Measurements from ENCODE around the gene SCYL3. TPM values are rescaled to one million over a fixed set of nuclear protein-coding genes. Genes with fewer than 3 reads are reported as not detected.
"Not testable (repeated sequence)": the region's sequence is repeated elsewhere in the genome, so short reads cannot be mapped to it uniquely, and the experiment has no call there.

SCYL3 gene
- total RNA-seq, 1 experiment from 2014 or later, result 6.0 TPM

GRCh38 chr1:169816617-169817016 lies 77.1 kb downstream of the SCYL3 start:
- DNase-seq (ENCODE audit: low spot score), result no peak

- no peak for DNase-seq (ENCODE audit: low spot score)
These were observed 79.4 kb downstream of the SCYL3 start for GRCh38 chr1:169814265-169814664.

DNA sequence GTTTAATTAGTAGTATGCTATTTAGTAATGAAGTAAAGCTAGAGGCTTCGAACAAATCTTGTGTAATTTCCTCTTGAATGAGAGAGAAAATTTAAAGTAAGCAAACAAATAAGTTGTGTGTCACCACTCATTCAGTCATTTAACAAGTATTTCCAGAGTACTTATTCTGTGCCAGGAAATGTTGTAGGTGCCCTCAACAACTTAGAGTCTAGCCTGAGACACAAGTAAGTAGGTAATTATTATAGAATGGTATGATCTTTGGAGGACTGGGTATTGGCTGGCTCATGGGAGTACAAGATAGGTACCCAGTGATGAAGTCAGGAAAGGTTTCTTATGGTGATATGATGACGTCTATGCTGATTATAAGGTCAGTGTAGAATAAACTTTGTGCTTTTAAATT lies 81.6 kb downstream of the SCYL3 start:
- DNase-seq (ENCODE audit: low spot score), result no peak

DNA sequence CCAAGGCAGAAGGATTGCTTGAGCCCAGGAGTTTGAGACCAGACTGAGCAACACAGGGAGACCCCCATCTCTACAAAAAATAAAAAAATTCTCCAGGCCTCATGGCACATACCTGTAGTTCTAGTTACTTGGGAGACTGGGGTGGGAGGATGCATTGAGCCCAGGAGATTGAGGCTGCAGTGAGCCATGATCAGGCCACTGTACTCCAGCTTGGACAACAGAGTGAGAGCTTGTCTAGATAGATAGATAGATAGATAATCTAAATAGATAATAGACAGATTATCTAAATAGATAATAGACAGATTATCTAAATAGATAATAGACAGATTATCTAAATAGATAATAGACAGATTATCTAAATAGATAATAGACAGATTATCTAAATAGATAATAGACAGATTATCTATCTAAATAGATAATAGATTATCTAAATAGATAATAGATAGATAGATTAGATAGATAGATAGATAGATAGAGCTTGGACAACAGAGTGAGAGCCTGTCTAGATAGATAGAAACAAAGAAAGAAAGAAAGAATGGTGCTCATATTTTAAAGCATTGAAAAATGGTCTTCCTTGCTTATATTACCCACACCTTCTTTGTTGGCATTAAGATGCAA lies 82.2 kb downstream of the SCYL3 start:
- not testable (repeated sequence) for DNase-seq (ENCODE audit: low spot score)

DNA sequence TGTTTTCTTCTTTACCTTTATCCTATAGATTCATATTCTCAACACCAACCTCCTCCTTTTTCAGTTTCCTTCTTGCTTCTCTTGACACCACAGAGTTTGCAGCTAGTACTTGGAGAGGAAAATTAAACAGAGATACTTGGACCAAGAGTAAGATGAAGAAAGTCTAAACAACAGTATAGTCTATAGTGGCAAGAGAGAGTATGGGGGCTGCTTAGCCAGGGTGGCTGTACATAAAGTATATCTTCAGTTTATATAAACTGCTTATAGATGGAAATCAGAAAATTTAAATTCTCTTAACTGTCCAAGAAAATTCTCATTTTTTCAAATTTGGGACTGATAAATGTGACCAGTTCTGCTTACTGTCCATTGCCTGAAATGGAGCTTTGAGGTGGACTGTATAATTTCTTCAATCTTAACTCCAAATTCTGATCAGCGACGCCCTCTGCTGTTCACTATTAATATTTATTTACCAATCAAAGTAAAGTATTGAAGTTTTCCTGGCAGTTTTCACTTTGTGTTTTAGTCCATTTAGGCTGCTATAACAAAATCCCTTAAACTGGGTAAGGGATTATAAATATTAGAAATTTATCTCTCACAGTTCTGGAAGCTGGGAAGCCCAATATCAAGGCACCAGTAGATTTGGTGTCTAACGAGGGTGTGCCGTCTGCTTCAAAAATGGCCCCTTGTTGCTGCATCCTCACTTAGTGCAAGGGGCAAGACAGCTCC lies 84.2 kb downstream of the SCYL3 start:
- peak; percentile 18 for DNase-seq (ENCODE audit: low spot score)

- no peak for DNase-seq (ENCODE audit: low spot score)
These were observed 88.8 kb downstream of the SCYL3 start for GRCh38 chr1:169804941-169805340.

GRCh38 chr1:169802888-169803287 lies 90.8 kb downstream of the SCYL3 start:
- DNase-seq (ENCODE audit: low spot score), result no peak

Other genes starting within 250 kb of the SCYL3 start
- gene SELL, start 182.3 kb downstream of the SCYL3 start, total RNA-seq (2014; rRNA removed; shearing (Covaris generic)), result 5.0 and 5.1 TPM in 2 replicates
- gene SELE, start 159.8 kb downstream of the SCYL3 start, total RNA-seq (2014; rRNA removed; shearing (Covaris generic)), result not detected in 2 replicates
- gene METTL18, start 99.0 kb downstream of the SCYL3 start, total RNA-seq (2014; rRNA removed; shearing (Covaris generic)), result 8.5 and 15.7 TPM in 2 replicates
- 12.3 and 17.0 TPM in 2 replicates for gene KIFAP3, start 180.8 kb upstream of the SCYL3 start, total RNA-seq (2014; rRNA removed; shearing (Covaris generic))

Data from H4 (cell line).